Panc1 (cell line): ENCODE measurements around the gene SPINDOC. TPM values are rescaled to one million over a fixed set of nuclear protein-coding genes. Genes with fewer than 3 reads are reported as not detected.

Experiments used
- ATAC-seq: fragments of 200-7000 bp; cut with Tn5 transposase; 2 replicates; pipeline ENCODE4 v1.9.1; 2020; ENCODE audit warnings: mild to moderate bottlenecking, moderate library complexity
- BruUV-seq: library from RNA; stranded (reverse); fragments of 400-500 nt; replicated peaks from 2 replicates; lab custom pipeline; 2021; lab: Mats Ljungman, UMichigan
- CTCF ChIA-PET: fragments of 300-600 bp; sonication (Branson Sonifier 250); formaldehyde crosslinking; loops from one replicate; lab custom pipeline; 2022; ENCODE audit warnings: antibody characterized with exemption; lab: Charles Lee
- POLR2A ChIA-PET: fragments of 300-600 bp; sonication (Branson Sonifier 250); formaldehyde crosslinking; loops from one replicate; lab custom pipeline; 2022; ENCODE audit warnings: antibody characterized with exemption; lab: Charles Lee
- DNase-seq: peaks from one replicate; pipeline ENCODE4 v3.0.0-alpha.2; 2010; ENCODE audit warnings: low read depth, low spot score
- H3K27ac ChIP-seq: 2 replicates; pipeline ENCODE4 v1.5.1; 2011; ENCODE audit warnings: mild to moderate bottlenecking, low read length, inconsistent platforms
- H3K27me3 ChIP-seq: fragments of 200-500 bp; sonication (Bioruptor generic); 2 replicates; pipeline ENCODE4 v1.6.0; 2014; ENCODE audit warnings: low read length, inconsistent platforms; ENCODE audit not compliant: control insufficient read depth, insufficient read depth
- H3K36me3 ChIP-seq: fragments of 200-500 bp; sonication (Bioruptor generic); 2 replicates; pipeline ENCODE4 v1.5.1; 2014; ENCODE audit warnings: inconsistent platforms, mild to moderate bottlenecking, low read length, moderate library complexity; ENCODE audit not compliant: control insufficient read depth, insufficient read depth
- H3K4me1 ChIP-seq: 2 replicates; pipeline ENCODE4 v1.5.1; 2011; ENCODE audit warnings: inconsistent platforms, mild to moderate bottlenecking, low read length, moderate library complexity; ENCODE audit not compliant: control insufficient read depth, insufficient read depth
- H3K4me3 ChIP-seq, 2 experiments: 2 replicates each; pipeline ENCODE4 v1.5.1; 2011 to 2012; ENCODE audit warnings: low read depth in 2 of 2, low read length in 2 of 2, mild to moderate bottlenecking in 2 of 2, inconsistent platforms in 1 of 2, moderate library complexity in 1 of 2
- H3K9me3 ChIP-seq: fragments of 200-500 bp; sonication (Bioruptor generic); 2 replicates; pipeline ENCODE4 v1.5.1; 2014; ENCODE audit warnings: low read depth, mild to moderate bottlenecking, inconsistent platforms, low read length, moderate library complexity; ENCODE audit not compliant: control insufficient read depth, insufficient read depth
- CTCF ChIP-seq: fragments of 450-650 bp; IDR thresholded peaks from 2 replicates; pipeline ENCODE4 v1.5.1; 2017; ENCODE audit warnings: mild to moderate bottlenecking
- POLR2AphosphoS5 ChIP-seq: IDR thresholded peaks from 2 replicates; pipeline ENCODE4 v1.6.1; 2012; ENCODE audit warnings: mild to moderate bottlenecking, low read depth, low read length, moderate library complexity
- REST ChIP-seq, 2 experiments: IDR thresholded peaks; 2 replicates each; pipeline ENCODE4 v1.6.1; 2011 to 2012; ENCODE audit warnings: low read depth in 2 of 2, control low read depth in 1 of 2, low read length in 1 of 2, mild to moderate bottlenecking in 1 of 2, moderate library complexity in 1 of 2; ENCODE audit not compliant: insufficient read depth in 1 of 2
- SIN3A ChIP-seq: IDR thresholded peaks from 2 replicates; pipeline ENCODE4 v1.6.1; 2012; ENCODE audit warnings: low read depth, mild to moderate bottlenecking, low read length, moderate library complexity, borderline replicate concordance; ENCODE audit not compliant: insufficient read depth
- TCF7L2 ChIP-seq: IDR thresholded peaks from 2 replicates; pipeline ENCODE4 v1.6.1; 2011; ENCODE audit warnings: mild to moderate bottlenecking, low read depth, low read length, inconsistent platforms
- in situ Hi-C: cut with HindIII; loops from 2 replicates; pipeline ENCODE4 v1.10.0; 2016; ENCODE audit warnings: low sequenced_read_pairs, low pct_unique_long_range_greater_than_20kb
- intact Hi-C: fragments of 100-400 bp; cut with micrococcal nuclease; formaldehyde crosslinking; loops from one replicate; pipeline ENCODE4 v1.10.0; 2022; ENCODE audit not compliant: unreplicated experiment
- total RNA-seq: library from RNA; stranded (reverse); gene quantifications from one replicate; pipeline ENCODE4 v1.2.1, GENCODE V29; 2021; ENCODE audit not compliant: unreplicated experiment

The SPINDOC gene
- total RNA-seq, 1 experiment from 2014 or later, result 59.1 TPM

GRCh38 chr11:63831326-63831725 is 18.1 kb downstream of the SPINDOC start:
- Histone ChIP-seq H3K4me1 (peaks cover 2% of the 10 kb centered on the region; the same call in 1 of the 2 replicates), H3K4me3 (no peak overlapping the region), H3K9me3 (no peaks in the 10 kb centered on the region), H3K27me3 (no peaks in the 10 kb centered on the region), H3K27ac (no peak overlapping the region), H3K36me3 (no peaks in the 10 kb centered on the region)
- ChIA-PET POLR2A (interaction anchor here (0.6 kb wide), 1 partner anchor 185 kb away, joined by 7 read pairs; no protein-coding TSS in a partner anchor), CTCF (no interaction called here)
- no peak for DNase-seq
- TF ChIP-seq CTCF (no peak), POLR2AphosphoS5 (no peak), TCF7L2 (no peak), REST (IDR thresholded peaks at IDR 0.05; ENCODE audit: insufficient read depth in 1 of 2, low read depth in 2 of 2, low read length in 1 of 2) (no peak), SIN3A (no peak)
- in situ Hi-C loops (no loop called here), intact Hi-C loops (loop anchor here (10.0 kb wide), 2 partner anchors 67 to 323 kb away; partner anchors contain the start of gene ZFTA)
- BruUV-seq, result no TSS peak
- no peak for ATAC-seq

- Histone ChIP-seq H3K9me3 (no peaks in the 10 kb centered on the region), H3K27me3 (no peaks in the 10 kb centered on the region), H3K4me1 (peaks cover 2% of the 10 kb centered on the region), H3K36me3 (no peaks in the 10 kb centered on the region), H3K4me3 (no peak overlapping the region), H3K27ac (no peak overlapping the region)
- POLR2A ChIA-PET, result interaction anchor here (0.6 kb wide), 2 partner anchors 51 to 120 kb away, joined by 9 to 18 read pairs; no protein-coding TSS in a partner anchor
- CTCF ChIA-PET, result interaction anchor here (1.0 to 1.1 kb wide), 2 partner anchors 64 to 113 kb away, joined by 3 read pairs; partner anchors contain the start of gene ZFTA
- intact Hi-C loops (loop anchor here (10.0 kb wide), 2 partner anchors 68 to 322 kb away; partner anchors contain the start of gene ZFTA), in situ Hi-C loops (no loop called here)
- BruUV-seq, result no TSS peak
- no peak for DNase-seq
- no peak for ATAC-seq
- TF ChIP-seq CTCF (no peak), SIN3A (no peak), TCF7L2 (no peak), POLR2AphosphoS5 (no peak), REST (IDR thresholded peaks at IDR 0.05; ENCODE audit: insufficient read depth in 1 of 2, low read depth in 2 of 2, low read length in 1 of 2) (no peak)
Observed at GRCh38 chr11:63832336-63832735, 19.1 kb downstream of the SPINDOC start.
